ENCODE measurements around the gene KCNE4. TPM values are rescaled to one million over a fixed set of nuclear protein-coding genes. Genes with fewer than 3 reads are reported as not detected.

The KCNE4 gene
- total and polyA plus RNA-seq, 4 donors: 0.19 to 0.42 (median 0.31) TPM

DNA sequence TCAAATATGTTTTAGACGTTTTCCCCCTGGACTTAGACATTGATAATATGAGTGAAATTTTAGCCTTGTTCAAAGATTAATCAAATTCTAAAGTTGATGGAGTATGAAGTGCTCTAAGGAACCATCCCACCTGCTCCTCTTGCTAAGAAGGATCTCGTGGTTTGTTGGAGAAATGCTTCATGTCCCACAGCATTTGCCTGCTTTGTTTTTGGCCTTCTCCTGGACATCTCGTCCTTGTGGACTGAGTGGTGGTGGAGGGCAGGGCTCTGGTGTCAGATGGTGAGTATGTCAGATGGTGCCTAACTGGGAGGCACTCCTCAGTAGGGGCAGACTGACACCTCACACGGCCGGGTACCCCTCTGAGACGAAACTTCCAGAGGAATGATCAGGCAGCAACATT lies 39.7 kb upstream of the KCNE4 start:
- no peak for DNase-seq (ENCODE audit: low spot score)
- Histone ChIP-seq H3K27me3 (ENCODE audit: control insufficient read depth in 4 of 4, insufficient read depth in 4 of 4, low read length in 3 of 4) (no peaks in the 10 kb centered on the region), H3K4me3 (ENCODE audit: low read depth in 1 of 3, low read length in 3 of 3) (no peak overlapping the region), H3K27ac (ENCODE audit: low read depth in 1 of 2, low read length in 2 of 2) (no peak overlapping the region), H3K9me3 (ENCODE audit: control insufficient read depth in 4 of 4, low read length in 3 of 4) (no peaks in the 10 kb centered on the region), H3K36me3 (ENCODE audit: control insufficient read depth in 4 of 4, insufficient read depth in 3 of 4, low read depth in 1 of 4, low read length in 3 of 4) (no peaks in the 10 kb centered on the region), H3K4me1 (ENCODE audit: control insufficient read depth in 4 of 4, insufficient read depth in 4 of 4, low read length in 3 of 4) (no peaks in the 10 kb centered on the region), H3K9ac (ENCODE audit: low read depth in 1 of 2, low read length in 2 of 2) (no peak overlapping the region)
- WGBS: 60% methylated on average over 6 of the region's 6 CpGs
- TF ChIP-seq, protein P1, sequence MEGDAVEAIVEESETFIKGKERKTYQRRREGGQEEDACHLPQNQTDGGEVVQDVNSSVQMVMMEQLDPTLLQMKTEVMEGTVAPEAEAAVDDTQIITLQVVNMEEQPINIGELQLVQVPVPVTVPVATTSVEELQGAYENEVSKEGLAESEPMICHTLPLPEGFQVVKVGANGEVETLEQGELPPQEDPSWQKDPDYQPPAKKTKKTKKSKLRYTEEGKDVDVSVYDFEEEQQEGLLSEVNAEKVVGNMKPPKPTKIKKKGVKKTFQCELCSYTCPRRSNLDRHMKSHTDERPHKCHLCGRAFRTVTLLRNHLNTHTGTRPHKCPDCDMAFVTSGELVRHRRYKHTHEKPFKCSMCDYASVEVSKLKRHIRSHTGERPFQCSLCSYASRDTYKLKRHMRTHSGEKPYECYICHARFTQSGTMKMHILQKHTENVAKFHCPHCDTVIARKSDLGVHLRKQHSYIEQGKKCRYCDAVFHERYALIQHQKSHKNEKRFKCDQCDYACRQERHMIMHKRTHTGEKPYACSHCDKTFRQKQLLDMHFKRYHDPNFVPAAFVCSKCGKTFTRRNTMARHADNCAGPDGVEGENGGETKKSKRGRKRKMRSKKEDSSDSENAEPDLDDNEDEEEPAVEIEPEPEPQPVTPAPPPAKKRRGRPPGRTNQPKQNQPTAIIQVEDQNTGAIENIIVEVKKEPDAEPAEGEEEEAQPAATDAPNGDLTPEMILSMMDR (IDR thresholded peaks at IDR 0.05; ENCODE audit: low read depth, low read length, missing input control): no peak
- TF ChIP-seq GABPA (IDR thresholded peaks at IDR 0.05 in 1 of 2, conservative IDR thresholded peaks at IDR 0.05 in 1 of 2): no peak
- no peak for TF ChIP-seq JUND (IDR thresholded peaks at IDR 0.05)
- TF ChIP-seq HNF4A (conservative IDR thresholded peaks at IDR 0.05): no peak
- no peak for TF ChIP-seq YY1 (IDR thresholded peaks at IDR 0.05)
- TF ChIP-seq RXRA (IDR thresholded peaks at IDR 0.05): no peak
- TF ChIP-seq, protein P2, sequence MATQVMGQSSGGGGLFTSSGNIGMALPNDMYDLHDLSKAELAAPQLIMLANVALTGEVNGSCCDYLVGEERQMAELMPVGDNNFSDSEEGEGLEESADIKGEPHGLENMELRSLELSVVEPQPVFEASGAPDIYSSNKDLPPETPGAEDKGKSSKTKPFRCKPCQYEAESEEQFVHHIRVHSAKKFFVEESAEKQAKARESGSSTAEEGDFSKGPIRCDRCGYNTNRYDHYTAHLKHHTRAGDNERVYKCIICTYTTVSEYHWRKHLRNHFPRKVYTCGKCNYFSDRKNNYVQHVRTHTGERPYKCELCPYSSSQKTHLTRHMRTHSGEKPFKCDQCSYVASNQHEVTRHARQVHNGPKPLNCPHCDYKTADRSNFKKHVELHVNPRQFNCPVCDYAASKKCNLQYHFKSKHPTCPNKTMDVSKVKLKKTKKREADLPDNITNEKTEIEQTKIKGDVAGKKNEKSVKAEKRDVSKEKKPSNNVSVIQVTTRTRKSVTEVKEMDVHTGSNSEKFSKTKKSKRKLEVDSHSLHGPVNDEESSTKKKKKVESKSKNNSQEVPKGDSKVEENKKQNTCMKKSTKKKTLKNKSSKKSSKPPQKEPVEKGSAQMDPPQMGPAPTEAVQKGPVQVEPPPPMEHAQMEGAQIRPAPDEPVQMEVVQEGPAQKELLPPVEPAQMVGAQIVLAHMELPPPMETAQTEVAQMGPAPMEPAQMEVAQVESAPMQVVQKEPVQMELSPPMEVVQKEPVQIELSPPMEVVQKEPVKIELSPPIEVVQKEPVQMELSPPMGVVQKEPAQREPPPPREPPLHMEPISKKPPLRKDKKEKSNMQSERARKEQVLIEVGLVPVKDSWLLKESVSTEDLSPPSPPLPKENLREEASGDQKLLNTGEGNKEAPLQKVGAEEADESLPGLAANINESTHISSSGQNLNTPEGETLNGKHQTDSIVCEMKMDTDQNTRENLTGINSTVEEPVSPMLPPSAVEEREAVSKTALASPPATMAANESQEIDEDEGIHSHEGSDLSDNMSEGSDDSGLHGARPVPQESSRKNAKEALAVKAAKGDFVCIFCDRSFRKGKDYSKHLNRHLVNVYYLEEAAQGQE (IDR thresholded peaks at IDR 0.05): no peak
- no peak for TF ChIP-seq TAF1 (conservative IDR thresholded peaks at IDR 0.05)
- no peak for TF ChIP-seq SP1 (IDR thresholded peaks at IDR 0.05)
- no peak for TF ChIP-seq NR2F2 (IDR thresholded peaks at IDR 0.05)
- TF ChIP-seq, protein P3, sequence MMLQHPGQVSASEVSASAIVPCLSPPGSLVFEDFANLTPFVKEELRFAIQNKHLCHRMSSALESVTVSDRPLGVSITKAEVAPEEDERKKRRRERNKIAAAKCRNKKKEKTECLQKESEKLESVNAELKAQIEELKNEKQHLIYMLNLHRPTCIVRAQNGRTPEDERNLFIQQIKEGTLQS (IDR thresholded peaks at IDR 0.05): no peak
- no peak for TF ChIP-seq FOXA2 (IDR thresholded peaks at IDR 0.05)
- TF ChIP-seq EGR1 (IDR thresholded peaks at IDR 0.05; ENCODE audit: low read depth in 2 of 2): no peak
- TF ChIP-seq FOXA1 (IDR thresholded peaks at IDR 0.05): no peak
- no peak for TF ChIP-seq HNF4G (IDR thresholded peaks at IDR 0.05)
- TF ChIP-seq, protein P4, sequence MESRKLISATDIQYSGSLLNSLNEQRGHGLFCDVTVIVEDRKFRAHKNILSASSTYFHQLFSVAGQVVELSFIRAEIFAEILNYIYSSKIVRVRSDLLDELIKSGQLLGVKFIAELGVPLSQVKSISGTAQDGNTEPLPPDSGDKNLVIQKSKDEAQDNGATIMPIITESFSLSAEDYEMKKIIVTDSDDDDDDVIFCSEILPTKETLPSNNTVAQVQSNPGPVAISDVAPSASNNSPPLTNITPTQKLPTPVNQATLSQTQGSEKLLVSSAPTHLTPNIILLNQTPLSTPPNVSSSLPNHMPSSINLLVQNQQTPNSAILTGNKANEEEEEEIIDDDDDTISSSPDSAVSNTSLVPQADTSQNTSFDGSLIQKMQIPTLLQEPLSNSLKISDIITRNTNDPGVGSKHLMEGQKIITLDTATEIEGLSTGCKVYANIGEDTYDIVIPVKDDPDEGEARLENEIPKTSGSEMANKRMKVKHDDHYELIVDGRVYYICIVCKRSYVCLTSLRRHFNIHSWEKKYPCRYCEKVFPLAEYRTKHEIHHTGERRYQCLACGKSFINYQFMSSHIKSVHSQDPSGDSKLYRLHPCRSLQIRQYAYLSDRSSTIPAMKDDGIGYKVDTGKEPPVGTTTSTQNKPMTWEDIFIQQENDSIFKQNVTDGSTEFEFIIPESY (IDR thresholded peaks at IDR 0.05): no peak
- TF ChIP-seq RAD21 (IDR thresholded peaks at IDR 0.05): no peak
- TF ChIP-seq, protein P5, sequence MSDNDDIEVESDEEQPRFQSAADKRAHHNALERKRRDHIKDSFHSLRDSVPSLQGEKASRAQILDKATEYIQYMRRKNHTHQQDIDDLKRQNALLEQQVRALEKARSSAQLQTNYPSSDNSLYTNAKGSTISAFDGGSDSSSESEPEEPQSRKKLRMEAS (IDR thresholded peaks at IDR 0.05): no peak

Data from liver (tissue), 9 donors.